Neutrophil (primary cell): ENCODE measurements around the gene BRF1.

Experiments
- H3K27ac ChIP-seq: fragments of 200-600 bp; sonication (generic); 2 replicates; pipeline ENCODE4 v1.5.1; 2016; ENCODE audit warnings: mild to moderate bottlenecking, moderate library complexity
- H3K27me3 ChIP-seq: fragments of 200-600 bp; sonication (generic); 2 replicates; pipeline ENCODE4 v1.6.0; 2016; ENCODE audit warnings: mild to moderate bottlenecking
- H3K36me3 ChIP-seq: fragments of 200-600 bp; sonication (generic); 2 replicates; pipeline ENCODE4 v1.5.1; 2017
- H3K4me1 ChIP-seq, 2 experiments: fragments of 200-600 bp in 1 of 2; sonication (generic) in 1 of 2; 1 replicate in 1 of 2; 2 replicates in 1 of 2; pipeline versions ENCODE4 v1.5.1 to v1.6.1; 2013 to 2016; ENCODE audit warnings: low read depth in 1 of 2, low read length in 1 of 2, mild to moderate bottlenecking in 1 of 2, moderate library complexity in 1 of 2; ENCODE audit not compliant: control insufficient read depth in 1 of 2, insufficient read depth in 1 of 2
- H3K4me3 ChIP-seq, 2 experiments: fragments of 200-600 bp in 1 of 2; sonication (generic) in 1 of 2; 1 replicate in 1 of 2; 2 replicates in 1 of 2; pipeline ENCODE4 v1.5.1; 2013 to 2016; ENCODE audit warnings: low read depth in 1 of 2, low read length in 1 of 2, mild to moderate bottlenecking in 1 of 2, moderate library complexity in 1 of 2
- H3K9me3 ChIP-seq: fragments of 200-600 bp; sonication (generic); 2 replicates; pipeline ENCODE4 v1.5.1; 2016
- CTCF ChIP-seq: fragments of 200-600 bp; sonication (generic); IDR thresholded peaks from 2 replicates; pipeline ENCODE4 v1.5.1; 2016; ENCODE audit warnings: antibody characterized with exemption

BRF1 gene

GRCh38 chr14:105315941-105316576 lies 15.3 kb upstream of the BRF1 start:
- H3K36me3 ChIP-seq: no peaks in the 10 kb centered on the region
- H3K27me3 ChIP-seq: peaks cover 32% of the 10 kb centered on the region
- H3K4me3 ChIP-seq: peak overlapping the region in 1 of 2 experiments; percentile 59
- H3K27ac ChIP-seq: no peak overlapping the region
- H3K4me1 ChIP-seq: peaks cover 14 to 18% of the 10 kb centered on the region in 2 experiments
- no peak for TF ChIP-seq CTCF
- no peaks in the 10 kb centered on the region for H3K9me3 ChIP-seq

GRCh38 chr14:105315211-105315721 lies 14.5 kb upstream of the BRF1 start:
- H3K9me3 ChIP-seq: no peaks in the 10 kb centered on the region
- H3K27me3 ChIP-seq: peaks cover 32% of the 10 kb centered on the region
- peaks cover 14 to 18% of the 10 kb centered on the region in 2 experiments for H3K4me1 ChIP-seq
- TF ChIP-seq CTCF: no peak
- H3K27ac ChIP-seq: peak overlapping the region; percentile 43
- peak overlapping the region; percentile 55 to 59 for H3K4me3 ChIP-seq
- H3K36me3 ChIP-seq: no peaks in the 10 kb centered on the region

- no peak for TF ChIP-seq CTCF
- peak within 1 kb of the TSS; percentile 62 for H3K27ac ChIP-seq
- peaks cover 32% of the 10 kb centered on the region for H3K27me3 ChIP-seq
- no peaks in the 10 kb centered on the region for H3K9me3 ChIP-seq
- H3K4me1 ChIP-seq: peaks cover 14 to 18% of the 10 kb centered on the region in 2 experiments
- peak within 1 kb of the TSS; percentile 61 to 94 for H3K4me3 ChIP-seq
- no peaks in the 10 kb centered on the region for H3K36me3 ChIP-seq
Observed at GRCh38 chr14:105314287-105315200, 13.7 kb upstream of the BRF1 start, which contains the start of gene PACS2. PACS2 (plus strand) TSS chr14:105314748; CDS start chr14:105314919, 171 bp downstream.

GRCh38 chr14:105313381-105314286 lies 12.8 kb upstream of the BRF1 start:
- Histone ChIP-seq H3K9me3 (no peaks in the 10 kb centered on the region), H3K4me1 (peaks cover 14 to 18% of the 10 kb centered on the region in 2 experiments), H3K4me3 (peak overlapping the region; percentile 61 to 94), H3K27ac (peak overlapping the region; percentile 62), H3K27me3 (peaks cover 32% of the 10 kb centered on the region), H3K36me3 (no peaks in the 10 kb centered on the region)
- no peak for TF ChIP-seq CTCF

- Histone ChIP-seq H3K27ac (no peak overlapping the region), H3K4me1 (peaks cover 14 to 18% of the 10 kb centered on the region in 2 experiments), H3K27me3 (peaks cover 32% of the 10 kb centered on the region), H3K36me3 (no peaks in the 10 kb centered on the region), H3K4me3 (no peak overlapping the region), H3K9me3 (no peaks in the 10 kb centered on the region)
- TF ChIP-seq CTCF: no peak
Observed at GRCh38 chr14:105312973-105313372, 12.2 kb upstream of the BRF1 start.
